Thyroid gland (tissue), 4 donors: ENCODE measurements around the gene RASGRP2. TPM values are rescaled to one million over a fixed set of nuclear protein-coding genes. Genes with fewer than 3 reads are reported as not detected.
A peak's percentile ranks its signal among the peaks of the same experiment; 100 is the strongest.

Source experiments
- DNase-seq, 2 donors: peaks; one replicate each; pipeline ENCODE4 v3.0.0-alpha.2; 2019
- H3K27ac ChIP-seq, 3 donors: fragments of 200-600 bp; sonication (generic); 1 replicate in 2 of 3; 2 replicates in 1 of 3; pipeline ENCODE4 v1.5.1; 2016 to 2019; ENCODE audit warnings: mild to moderate bottlenecking in 1 of 3, moderate library complexity in 1 of 3
- H3K27me3 ChIP-seq: fragments of 200-600 bp; sonication (generic); one replicate; pipeline ENCODE4 v1.5.1; 2019
- H3K36me3 ChIP-seq, 2 donors: fragments of 200-600 bp; sonication (generic); one replicate each; pipeline ENCODE4 v1.5.1; 2016 to 2019
- H3K4me1 ChIP-seq, 2 donors: fragments of 200-600 bp; sonication (generic); one replicate each; pipeline ENCODE4 v1.5.1; 2017 to 2019
- H3K4me3 ChIP-seq, 3 donors: fragments of 200-600 bp; sonication (generic); replicated peaks in 1 of 3; 1 replicate in 2 of 3; 2 replicates in 1 of 3; pipeline ENCODE4 v1.5.1; 2016; ENCODE audit warnings: mild to moderate bottlenecking in 1 of 3
- H3K9me3 ChIP-seq: fragments of 200-600 bp; sonication (generic); one replicate; pipeline ENCODE4 v1.5.1; 2017
- POLR2A ChIP-seq, 2 donors: fragments of 450-650 bp; IDR thresholded peaks; one replicate each; pipeline ENCODE4 v1.6.1; 2017; ENCODE audit warnings: antibody characterized with exemption in 2 of 2, mild to moderate bottlenecking in 2 of 2, moderate library complexity in 1 of 2
- WGBS, 2 donors: methylation state at CpG; one replicate each; pipeline ENCODE4 v1.1.5; 2017; 5-methylcytosine and 5-hydroxymethylcytosine counted together
- intact Hi-C: fragments of 100-400 bp; cut with DNase I; formaldehyde crosslinking; loops from one replicate; pipeline ENCODE4 v1.15.1; 2023
- total RNA-seq, 4 donors: library from RNA; depleted of rRNA; stranded (reverse); fragments of >200 nt; gene quantifications; one replicate each; pipeline ENCODE4 v1.2.3, GENCODE V29; 2016
- TF ChIP-seq, protein P1 (sequence below), 6 experiments: fragments of 200-600 bp in 3 of 6; fragments of 450-650 bp in 3 of 6; sonication (generic) in 3 of 6; IDR thresholded peaks; one replicate each; pipeline ENCODE4 v1.5.1; 2016 to 2019; ENCODE audit warnings: antibody characterized with exemption in 6 of 6, mild to moderate bottlenecking in 2 of 6, inconsistent platforms in 1 of 6, moderate library complexity in 1 of 6

The RASGRP2 gene
- total RNA-seq, 4 donors from 2014 or later: 2.8 to 8.9 (median 6.6) TPM

- no peaks in the 10 kb centered on the region for H3K9me3 ChIP-seq
- peaks cover 17 to 32% of the 10 kb centered on the region in 2 donors for H3K4me1 ChIP-seq
- no peak overlapping the region for H3K27ac ChIP-seq
- H3K36me3 ChIP-seq: peaks cover 72 to 84% of the 10 kb centered on the region in 2 donors
- no peak overlapping the region for H3K4me3 ChIP-seq
- WGBS, 2 donors: 95 to 96% methylated on average over 28 of the region's 42 CpGs
- intact Hi-C loops: no loop called here
- no peak for TF ChIP-seq POLR2A (IDR thresholded peaks at IDR 0.05)
- TF ChIP-seq, protein P1, sequence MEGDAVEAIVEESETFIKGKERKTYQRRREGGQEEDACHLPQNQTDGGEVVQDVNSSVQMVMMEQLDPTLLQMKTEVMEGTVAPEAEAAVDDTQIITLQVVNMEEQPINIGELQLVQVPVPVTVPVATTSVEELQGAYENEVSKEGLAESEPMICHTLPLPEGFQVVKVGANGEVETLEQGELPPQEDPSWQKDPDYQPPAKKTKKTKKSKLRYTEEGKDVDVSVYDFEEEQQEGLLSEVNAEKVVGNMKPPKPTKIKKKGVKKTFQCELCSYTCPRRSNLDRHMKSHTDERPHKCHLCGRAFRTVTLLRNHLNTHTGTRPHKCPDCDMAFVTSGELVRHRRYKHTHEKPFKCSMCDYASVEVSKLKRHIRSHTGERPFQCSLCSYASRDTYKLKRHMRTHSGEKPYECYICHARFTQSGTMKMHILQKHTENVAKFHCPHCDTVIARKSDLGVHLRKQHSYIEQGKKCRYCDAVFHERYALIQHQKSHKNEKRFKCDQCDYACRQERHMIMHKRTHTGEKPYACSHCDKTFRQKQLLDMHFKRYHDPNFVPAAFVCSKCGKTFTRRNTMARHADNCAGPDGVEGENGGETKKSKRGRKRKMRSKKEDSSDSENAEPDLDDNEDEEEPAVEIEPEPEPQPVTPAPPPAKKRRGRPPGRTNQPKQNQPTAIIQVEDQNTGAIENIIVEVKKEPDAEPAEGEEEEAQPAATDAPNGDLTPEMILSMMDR (IDR thresholded peaks at IDR 0.05): no peak
- no peak for DNase-seq
- H3K27me3 ChIP-seq: no peaks in the 10 kb centered on the region
These were observed 22.1 kb upstream of the RASGRP2 start for GRCh38 chr11:64765851-64766665.

- Histone ChIP-seq H3K9me3 (no peaks in the 10 kb centered on the region), H3K4me3 (no peak overlapping the region), H3K4me1 (peaks cover 23 to 39% of the 10 kb centered on the region in 2 donors), H3K27ac (no peak overlapping the region), H3K27me3 (no peaks in the 10 kb centered on the region), H3K36me3 (peaks cover 65 to 77% of the 10 kb centered on the region in 2 donors)
- no peak for DNase-seq
- 89 to 92% methylated on average over 30 of the region's 30 CpGs for whole genome bisulfite sequencing, 2 donors
- intact Hi-C loops: no loop called here
- TF ChIP-seq, protein P1 (IDR thresholded peaks at IDR 0.05): no peak
- no peak for TF ChIP-seq POLR2A (IDR thresholded peaks at IDR 0.05)
These were observed 21.4 kb upstream of the RASGRP2 start for GRCh38 chr11:64765291-64765850.

DNA sequence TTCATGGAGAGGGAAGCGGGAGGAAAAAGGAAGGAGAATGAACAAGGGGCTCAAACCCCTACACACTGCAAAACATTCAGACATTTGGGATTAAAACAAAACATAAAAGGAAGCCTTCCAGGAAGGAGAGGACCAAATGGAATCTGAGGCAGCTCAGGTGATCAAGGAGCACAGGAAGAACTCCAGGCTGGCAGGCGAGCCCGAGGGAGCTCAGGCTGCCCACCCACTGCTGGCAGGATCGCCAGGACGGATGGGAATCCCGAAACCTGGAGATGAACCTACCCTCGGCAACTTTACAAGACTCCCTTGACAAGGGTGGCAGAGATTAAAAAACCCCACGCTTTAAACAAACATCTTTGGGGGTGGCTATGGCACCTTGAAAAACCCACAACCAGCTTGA, 20.8 kb upstream of the RASGRP2 start:
- TF ChIP-seq, protein P1 (IDR thresholded peaks at IDR 0.05): no peak
- no peak for TF ChIP-seq POLR2A (IDR thresholded peaks at IDR 0.05)
- H3K27me3 ChIP-seq: no peaks in the 10 kb centered on the region
- no peak for DNase-seq
- H3K4me3 ChIP-seq: no peak overlapping the region
- intact Hi-C loops: no loop called here
- H3K9me3 ChIP-seq: no peaks in the 10 kb centered on the region
- WGBS, 2 donors: 92 to 96% methylated on average over 8 of the region's 8 CpGs
- H3K4me1 ChIP-seq: peaks cover 29 to 45% of the 10 kb centered on the region in 2 donors
- peak overlapping the region in 1 of 3 donors; percentile 24 for H3K27ac ChIP-seq
- peaks cover 59 to 70% of the 10 kb centered on the region in 2 donors for H3K36me3 ChIP-seq

GRCh38 chr11:64764040-64764611, 20.2 kb upstream of the RASGRP2 start:
- no peak for DNase-seq
- Histone ChIP-seq H3K27me3 (no peaks in the 10 kb centered on the region), H3K9me3 (no peaks in the 10 kb centered on the region), H3K27ac (peak overlapping the region in 2 of 3 donors; percentile 47 to 75), H3K4me3 (no peak overlapping the region), H3K4me1 (peaks cover 34 to 51% of the 10 kb centered on the region in 2 donors), H3K36me3 (peaks cover 52 to 64% of the 10 kb centered on the region in 2 donors)
- intact Hi-C loops: no loop called here
- 74 to 83% methylated on average over 11 of the region's 11 CpGs for WGBS, 2 donors
- TF ChIP-seq, protein P1 (IDR thresholded peaks at IDR 0.05): no peak
- no peak for TF ChIP-seq POLR2A (IDR thresholded peaks at IDR 0.05)
